ENCODE results near the gene PTPN3.
"Not testable (repeated sequence)": the region's sequence is repeated elsewhere in the genome, so short reads cannot be mapped to it uniquely, and the experiment has no call there.

Gene PTPN3

GRCh38 chr9:109498195-109499092 is at the start of gene PTPN3:
Gene PTPN3 (minus strand): TSS chr9:109498307. CDS start chr9:109463434, 34,873 bp downstream.
- no peak for DNase-seq

GRCh38 chr9:109544954-109545353 is 46.8 kb upstream of the PTPN3 start:
- not testable (repeated sequence) for DNase-seq

- DNase-seq = peak; percentile 15
Measured at GRCh38 chr9:109542922-109543321, 44.8 kb upstream of the PTPN3 start.

GRCh38 chr9:109538346-109538745 is 40.2 kb upstream of the PTPN3 start:
- no peak for DNase-seq

GRCh38 chr9:109537288-109537687 is 39.2 kb upstream of the PTPN3 start:
- DNase-seq = no peak

- DNase-seq = no peak
Measured at GRCh38 chr9:109536859-109537258, 38.8 kb upstream of the PTPN3 start.

- no peak for DNase-seq
Measured at GRCh38 chr9:109535365-109535764, 37.3 kb upstream of the PTPN3 start.

- no peak for DNase-seq
Measured at GRCh38 chr9:109534151-109534550, 36.0 kb upstream of the PTPN3 start.

GRCh38 chr9:109532652-109533051 is 34.5 kb upstream of the PTPN3 start:
- DNase-seq = not testable (repeated sequence)

GRCh38 chr9:109522106-109522505 is 24.0 kb upstream of the PTPN3 start:
- no peak for DNase-seq

GRCh38 chr9:109520475-109521132 is 22.5 kb upstream of the PTPN3 start:
- peak; percentile 74 for DNase-seq

GRCh38 chr9:109519366-109519765 is 21.3 kb upstream of the PTPN3 start:
- DNase-seq = peak; percentile 47

- DNase-seq = no peak
Measured at GRCh38 chr9:109518621-109519335, 20.7 kb upstream of the PTPN3 start.

GRCh38 chr9:109517901-109518377 is 19.8 kb upstream of the PTPN3 start:
- no peak for DNase-seq

GRCh38 chr9:109513871-109514270 is 15.8 kb upstream of the PTPN3 start:
- no peak for DNase-seq

- no peak for DNase-seq
Measured at GRCh38 chr9:109512170-109512756, 14.2 kb upstream of the PTPN3 start.

- DNase-seq = no peak
Measured at GRCh38 chr9:109510506-109510905, 12.4 kb upstream of the PTPN3 start.

- DNase-seq = not testable (repeated sequence)
Measured at GRCh38 chr9:109510042-109510441, 11.9 kb upstream of the PTPN3 start.

- no peak for DNase-seq
Measured at GRCh38 chr9:109509611-109510010, 11.5 kb upstream of the PTPN3 start.

- DNase-seq = no peak
Measured at GRCh38 chr9:109507421-109507838, 9.3 kb upstream of the PTPN3 start.

- no peak for DNase-seq
Measured at GRCh38 chr9:109506097-109506712, 8.1 kb upstream of the PTPN3 start.

GRCh38 chr9:109504689-109505088 is 6.6 kb upstream of the PTPN3 start:
- DNase-seq = no peak

All from hematopoietic multipotent progenitor cell treated with erythropoietin and hydrocortisone succinate and interleukin-3 and kit ligand, for 4 days (in vitro differentiated cells).